CD4-positive, alpha-beta T cell treated with Interleukin-17A for 1 hour (primary cell): ENCODE measurements around the gene RPRD2.

Experiments used
- DNase-seq: peaks from one replicate; pipeline ENCODE4 v3.0.0-alpha.2; 2020

RPRD2 gene

GRCh38 chr1:150474869-150475268, 110.9 kb downstream of the RPRD2 start:
- DNase-seq, result no peak

DNA sequence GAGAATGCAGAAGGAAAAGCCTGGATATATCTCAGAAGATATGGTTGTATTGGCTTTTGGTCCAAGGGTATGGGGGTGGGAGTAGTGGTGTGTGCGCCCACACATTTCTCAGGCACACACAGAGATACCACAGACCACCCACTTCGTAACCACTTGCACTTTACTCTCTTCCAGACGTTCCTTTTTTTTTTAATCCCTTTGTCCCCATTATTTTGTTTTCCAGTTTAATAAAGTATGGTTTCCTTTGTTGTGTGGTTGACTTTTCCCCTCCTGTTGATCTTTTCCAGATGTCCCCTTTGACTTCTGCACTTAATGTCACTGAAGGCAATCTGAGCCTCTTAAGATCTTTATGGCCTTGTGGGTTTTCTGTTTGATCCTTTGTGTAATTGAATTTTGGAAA, 112.8 kb downstream of the RPRD2 start:
- no peak for DNase-seq

DNA sequence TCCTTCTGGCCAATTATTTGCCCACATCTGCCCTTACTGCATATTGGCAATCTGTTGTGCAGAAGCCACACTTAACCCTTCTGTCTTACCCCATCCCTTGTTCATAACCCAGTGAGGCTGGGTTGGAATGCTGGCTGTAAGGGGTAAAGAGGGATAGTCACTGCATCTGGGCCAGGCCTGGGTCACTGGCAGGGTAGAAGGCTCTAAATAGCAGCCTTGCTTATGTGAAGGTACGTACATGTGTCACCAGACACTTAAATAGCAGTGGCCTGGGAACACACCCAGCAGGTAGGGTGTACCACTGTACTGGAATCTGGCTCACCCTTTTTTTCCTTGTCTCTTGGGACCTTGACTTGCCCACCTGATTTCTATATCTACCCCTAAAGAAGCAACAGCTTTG, 113.4 kb downstream of the RPRD2 start:
- no peak for DNase-seq

- no peak for DNase-seq
These were observed 113.8 kb downstream of the RPRD2 start for GRCh38 chr1:150477733-150478132.

DNA sequence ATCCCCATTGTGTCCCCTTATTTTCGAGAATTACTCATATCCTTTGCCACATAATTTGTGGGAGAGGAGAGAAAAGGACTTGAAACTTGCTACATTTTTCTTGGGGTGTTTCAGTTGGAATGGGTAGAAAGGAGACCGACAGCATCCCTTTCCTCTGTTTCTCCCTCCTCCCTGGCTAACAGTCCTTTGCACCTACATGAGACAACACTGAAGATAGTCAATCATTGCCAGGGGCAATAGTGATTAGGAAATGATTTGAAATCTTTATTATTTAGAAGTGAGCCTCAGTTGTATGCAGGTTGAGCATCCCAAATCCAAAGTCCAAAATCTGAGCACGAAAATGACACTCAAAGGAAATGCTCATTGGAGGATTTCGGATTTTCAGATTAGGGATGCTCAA, 115.4 kb downstream of the RPRD2 start:
- no peak for DNase-seq

GRCh38 chr1:150479927-150480352, 116.0 kb downstream of the RPRD2 start:
- DNase-seq, result no peak

DNA sequence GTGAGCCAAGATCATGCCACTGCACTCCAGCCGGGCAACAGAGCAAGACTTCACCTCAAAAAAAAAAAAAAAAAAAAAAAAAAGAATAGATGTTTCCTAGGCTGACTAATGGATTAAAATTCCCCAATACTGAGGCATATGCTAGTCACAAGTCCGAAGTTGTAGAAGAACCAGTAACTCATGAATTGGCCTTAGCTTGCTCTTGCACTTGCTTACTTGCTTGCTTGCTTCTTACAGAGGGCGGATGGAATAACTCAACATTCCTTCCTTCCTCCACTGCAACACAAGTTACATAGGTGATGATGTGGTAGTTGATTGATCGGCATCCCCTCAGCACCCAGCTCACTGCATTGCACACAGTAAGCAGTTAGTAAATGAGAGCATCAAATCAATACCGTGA, 120.5 kb downstream of the RPRD2 start:
- no peak for DNase-seq

DNA sequence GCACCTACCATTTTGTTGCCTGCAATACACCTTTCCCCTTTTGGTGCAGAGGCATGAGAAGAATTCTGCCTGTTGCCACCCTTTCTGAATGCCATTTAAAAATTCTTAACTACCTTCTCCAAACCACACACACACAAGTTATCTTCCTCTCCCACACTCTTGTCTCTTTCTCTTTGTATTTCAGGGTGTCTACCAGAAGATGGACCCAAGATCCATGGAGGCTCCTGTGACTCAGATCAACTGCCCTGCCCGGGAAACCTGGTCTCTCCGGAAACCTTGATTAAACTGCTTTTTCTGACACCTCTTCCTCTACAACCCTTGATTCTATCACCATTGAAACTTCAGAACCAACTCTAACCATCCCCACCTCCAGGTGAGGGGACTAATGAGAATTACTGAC, 120.9 kb downstream of the RPRD2 start:
- DNase-seq, result no peak

DNA sequence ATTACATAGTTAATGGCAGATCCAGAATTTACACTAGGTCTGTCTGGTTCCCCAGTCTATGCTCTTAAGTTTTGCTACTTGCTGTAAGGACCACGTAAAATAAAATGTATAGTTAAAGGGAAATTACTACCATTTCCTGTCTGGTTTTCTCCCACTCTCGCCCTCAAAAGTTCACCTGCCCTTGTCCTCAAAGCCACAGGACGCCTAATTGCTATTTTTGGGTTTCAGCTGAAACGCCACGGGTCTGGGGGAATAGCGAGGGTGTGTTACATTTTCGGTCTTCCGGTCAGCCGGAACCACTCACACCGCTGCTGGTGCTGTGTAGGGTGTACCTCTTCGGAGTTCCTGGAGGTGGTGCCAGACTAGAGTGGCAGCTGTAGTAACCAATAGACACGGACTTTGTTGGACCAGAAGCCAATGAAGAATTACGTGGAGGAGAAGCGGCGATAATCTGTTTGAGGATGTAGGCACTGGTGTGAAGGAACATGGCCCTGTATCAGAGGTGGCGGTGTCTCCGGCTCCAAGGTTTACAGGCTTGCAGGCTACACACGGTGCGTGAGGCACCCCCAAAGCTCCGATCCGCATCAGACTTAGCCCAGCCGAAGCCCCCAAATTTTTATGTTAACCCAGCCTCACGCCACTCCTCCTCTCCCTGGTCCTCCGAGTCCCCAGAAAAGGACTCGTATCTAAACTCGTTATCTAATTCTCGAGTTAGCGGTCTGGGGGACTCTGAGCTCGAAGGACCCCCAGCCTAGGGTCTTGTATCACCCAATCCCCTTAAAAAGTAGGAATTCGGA, 123.2 kb downstream of the RPRD2 start, which contains the start of gene TARS2:
Gene TARS2, plus strand, starts transcription at position 454 of the 797 bp plus-strand sequence. Its CDS starts 32 bp downstream, at position 486.
- peak; percentile 99 for DNase-seq

- peak; percentile 18 for DNase-seq
These were observed 123.8 kb downstream of the RPRD2 start for GRCh38 chr1:150487763-150488115.

DNA sequence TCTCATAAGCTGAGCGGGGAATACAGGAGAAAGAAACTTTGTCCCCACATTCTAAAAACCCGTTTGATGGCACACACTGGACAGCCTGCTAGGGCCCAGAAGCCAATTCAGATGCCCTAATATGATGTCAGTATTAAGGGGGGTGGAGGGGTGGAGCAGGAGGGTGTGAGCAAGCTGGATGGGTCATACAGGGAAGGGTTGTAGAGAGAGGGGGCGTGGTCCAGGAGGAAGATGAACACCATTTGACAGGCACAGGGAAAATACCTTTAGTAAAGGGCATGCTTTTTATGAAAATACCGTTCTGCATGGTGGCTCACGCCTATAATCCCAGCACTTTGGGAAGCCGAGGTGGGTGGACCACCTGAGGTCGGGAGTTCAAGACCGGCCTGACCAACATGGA, 129.2 kb downstream of the RPRD2 start:
- no peak for DNase-seq

GRCh38 chr1:150498342-150498741, 134.4 kb downstream of the RPRD2 start:
- DNase-seq, result no peak

DNA sequence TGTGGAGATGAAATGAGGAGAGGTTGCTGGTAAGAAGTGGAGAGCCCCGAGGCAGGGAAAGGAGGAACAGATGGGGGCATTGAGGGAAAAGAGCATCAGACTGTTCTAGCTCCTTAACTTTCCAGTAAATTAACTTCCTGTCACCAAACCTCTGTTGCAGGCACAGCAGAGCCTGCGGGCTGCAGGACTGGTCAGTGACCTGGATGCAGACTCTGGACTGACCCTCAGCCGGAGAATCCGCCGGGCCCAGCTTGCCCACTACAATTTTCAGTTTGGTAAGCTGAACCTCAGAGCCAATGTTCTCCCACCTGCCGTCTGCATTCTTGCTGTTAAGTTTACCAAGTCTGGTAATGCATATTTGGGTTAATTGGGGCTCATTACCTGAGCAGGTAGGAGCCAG, 141.5 kb downstream of the RPRD2 start:
- DNase-seq, result no peak

DNA sequence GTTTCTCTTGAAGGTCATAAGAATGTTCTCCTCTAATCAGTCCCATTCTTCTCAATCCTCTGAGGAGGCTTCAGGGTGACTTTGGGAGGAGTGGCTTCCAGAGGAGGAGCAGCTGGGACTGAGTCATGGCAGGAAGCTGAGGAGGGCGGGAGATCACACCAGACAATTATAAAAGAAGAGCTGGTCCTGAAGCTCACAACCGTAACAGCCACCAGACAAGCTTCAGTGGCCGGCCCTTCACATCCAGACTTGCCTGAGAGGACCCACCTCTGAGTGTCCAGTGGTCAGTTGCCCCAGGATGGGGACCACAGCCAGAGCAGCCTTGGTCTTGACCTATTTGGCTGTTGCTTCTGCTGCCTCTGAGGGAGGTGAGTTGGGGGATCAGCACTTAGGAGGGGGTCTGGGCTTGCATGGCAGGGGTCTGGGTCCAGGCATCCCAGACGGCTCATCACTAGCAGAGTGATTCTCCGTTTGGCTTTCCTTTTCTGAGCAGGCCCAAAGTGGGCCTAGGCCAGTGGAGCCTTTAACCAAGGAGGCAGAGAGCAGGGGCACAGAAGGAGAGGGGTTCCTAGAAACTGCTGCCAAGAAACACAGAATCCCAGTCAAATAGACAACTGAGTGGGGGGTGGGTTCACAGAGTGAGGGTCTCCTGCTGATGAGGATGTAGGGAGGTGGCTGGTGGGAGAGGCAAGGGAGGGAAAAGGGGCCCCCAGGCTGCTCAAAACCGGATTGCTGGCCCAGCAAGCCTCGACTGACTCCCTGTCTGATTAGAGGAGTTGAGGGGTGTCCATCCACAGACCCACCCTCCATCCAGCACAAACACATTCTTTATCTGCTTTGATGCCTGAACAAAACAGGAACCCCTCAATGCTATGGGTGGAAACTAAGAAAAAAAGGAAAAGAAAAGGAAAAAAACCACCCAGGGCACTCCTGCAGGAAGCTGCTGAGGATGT, 144.2 kb downstream of the RPRD2 start, which contains the start of gene ECM1:
Gene ECM1, plus strand, starts transcription at position 198 of the 953 bp plus-strand sequence. Its CDS starts 101 bp downstream, at position 299.
- no peak for DNase-seq

GRCh38 chr1:150508982-150509381, 145.0 kb downstream of the RPRD2 start:
- no peak for DNase-seq

GRCh38 chr1:150511551-150511950, 147.6 kb downstream of the RPRD2 start:
- no peak for DNase-seq

DNA sequence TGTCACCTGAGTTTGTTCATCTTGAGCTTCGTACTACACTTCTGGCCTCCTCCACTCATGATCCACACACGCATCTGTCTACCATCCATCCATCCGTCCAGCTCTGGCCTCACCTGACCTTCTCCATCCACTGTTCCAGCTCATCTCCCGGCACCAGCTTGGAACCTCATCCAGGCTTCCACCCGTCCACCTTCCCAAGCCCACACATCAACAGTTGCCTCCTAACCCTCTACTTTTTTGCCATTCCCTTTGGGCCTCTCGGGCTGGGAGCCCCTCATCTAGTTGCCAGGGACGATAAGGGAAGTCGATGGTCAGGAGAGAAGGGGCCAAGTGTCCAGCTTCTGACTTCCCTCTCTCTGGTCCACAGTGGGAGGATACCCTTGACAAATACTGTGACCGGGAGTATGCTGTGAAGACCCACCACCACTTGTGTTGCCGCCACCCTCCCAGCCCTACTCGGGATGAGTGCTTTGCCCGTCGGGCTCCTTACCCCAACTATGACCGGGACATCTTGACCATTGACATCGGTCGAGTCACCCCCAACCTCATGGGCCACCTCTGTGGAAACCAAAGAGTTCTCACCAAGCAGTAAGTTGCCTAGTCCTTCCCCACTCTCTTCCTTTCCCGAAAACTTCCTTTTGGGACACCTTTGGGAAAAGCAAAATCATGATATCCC, 148.2 kb downstream of the RPRD2 start:
- no peak for DNase-seq

- DNase-seq, result no peak
These were observed 148.9 kb downstream of the RPRD2 start for GRCh38 chr1:150512846-150513245.

- no peak for DNase-seq
These were observed 149.4 kb downstream of the RPRD2 start for GRCh38 chr1:150513351-150513791.

GRCh38 chr1:150514260-150514659, 150.3 kb downstream of the RPRD2 start:
- DNase-seq, result no peak

DNA sequence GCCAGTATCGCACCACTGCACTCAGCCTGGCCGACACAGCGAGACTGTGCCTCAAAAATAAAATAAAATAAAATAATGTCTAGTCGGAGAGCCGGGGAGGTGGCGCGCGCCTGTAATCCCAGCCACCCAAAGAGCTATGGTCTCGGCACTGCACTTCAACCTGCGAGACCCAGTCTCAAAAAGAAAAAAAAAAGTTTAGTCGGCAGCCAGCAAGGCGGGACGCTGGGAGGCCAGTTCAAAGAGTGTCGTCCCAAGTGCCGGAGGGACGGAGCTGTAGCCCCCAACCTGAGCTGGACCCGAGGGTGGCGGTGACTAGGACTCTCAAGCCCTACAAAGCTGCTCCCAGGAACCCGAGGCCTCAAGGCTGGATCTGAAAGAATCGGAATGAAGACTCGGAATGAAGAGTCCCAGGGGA, 151.0 kb downstream of the RPRD2 start:
- DNase-seq, result no peak

DNA sequence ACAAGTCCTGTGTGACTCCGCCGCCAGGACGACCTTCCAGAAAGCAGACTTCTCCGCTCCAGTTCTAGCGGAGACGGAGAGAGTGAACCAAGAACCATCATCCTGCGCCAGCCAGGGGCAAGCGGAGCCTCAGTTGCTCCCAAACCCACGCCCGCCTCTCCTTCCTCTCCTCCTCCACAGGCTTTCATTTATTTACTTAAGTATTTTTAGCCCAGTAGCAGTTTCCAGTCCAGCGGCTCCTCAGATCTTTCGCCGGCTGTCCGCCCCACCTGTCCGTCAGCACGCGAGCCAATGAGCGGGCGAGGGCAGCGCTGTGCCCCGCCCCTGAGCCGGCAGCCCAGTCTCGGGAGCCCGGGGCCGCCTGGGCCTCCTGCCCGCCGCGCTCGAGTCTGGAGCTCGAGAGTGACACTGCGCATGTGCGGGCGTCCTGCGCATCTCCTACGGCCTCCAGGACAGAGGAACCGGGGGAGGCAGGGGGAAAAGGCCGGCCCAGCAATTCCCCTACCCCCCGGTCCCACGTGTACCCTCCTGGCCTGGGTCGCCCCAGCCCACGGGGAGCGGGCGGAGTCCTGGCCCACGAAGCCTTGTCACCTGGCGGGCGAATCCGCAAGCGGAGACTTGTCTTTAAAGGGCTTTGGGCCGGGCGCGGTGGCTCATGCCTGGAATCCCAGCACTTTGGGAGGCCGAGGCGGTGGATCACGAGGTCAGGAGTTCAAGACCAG, 151.5 kb downstream of the RPRD2 start, which contains the start of gene FALEC:
Gene FALEC, plus strand, starts transcription at position 425 of the 722 bp plus-strand sequence.
- DNase-seq, result peak; percentile 92
